GM23338 (cell line): ENCODE results near the gene ZNF469. TPM values are rescaled to one million over a fixed set of nuclear protein-coding genes. Genes with fewer than 3 reads are reported as not detected.

ENCODE experiments used
- ATAC-seq: fragments of 200-7000 bp; cut with Tn5 transposase; 3 replicates; pipeline ENCODE4 v1.9.1; 2020
- DNase-seq: peaks from one replicate; pipeline ENCODE4 v3.0.0-alpha.2; 2015; ENCODE audit warnings: low spot score
- H2AFZ ChIP-seq: fragments of 200-600 bp; sonication (generic); 2 replicates; pipeline ENCODE4 v1.8.0; 2016; ENCODE audit warnings: antibody characterized with exemption, mild to moderate bottlenecking, moderate library complexity
- H3F3A ChIP-seq: fragments of 200-600 bp; sonication (generic); replicated peaks from 2 replicates; pipeline ENCODE4 v1.8.0; 2017; ENCODE audit warnings: antibody characterized with exemption, mixed run types, low read depth
- H3K27ac ChIP-seq: fragments of 200-600 bp; sonication (generic); 2 replicates; pipeline ENCODE4 v1.6.1; 2016; ENCODE audit warnings: low read depth
- H3K27me3 ChIP-seq: fragments of 200-600 bp; sonication (generic); 2 replicates; pipeline ENCODE4 v1.8.0; 2016; ENCODE audit warnings: mild to moderate bottlenecking, mixed run types, moderate library complexity; ENCODE audit not compliant: insufficient read depth
- H3K36me3 ChIP-seq: fragments of 200-600 bp; sonication (generic); 2 replicates; pipeline ENCODE4 v1.8.0; 2016; ENCODE audit warnings: mild to moderate bottlenecking; ENCODE audit not compliant: insufficient read depth
- H3K4me1 ChIP-seq: fragments of 200-600 bp; sonication (generic); 2 replicates; pipeline ENCODE4 v1.8.0; 2016; ENCODE audit warnings: mild to moderate bottlenecking, moderate library complexity; ENCODE audit not compliant: insufficient read depth
- H3K4me2 ChIP-seq: fragments of 200-600 bp; sonication (generic); 2 replicates; pipeline ENCODE4 v1.7.1; 2017; ENCODE audit warnings: mixed run types
- H3K4me3 ChIP-seq: fragments of 200-600 bp; sonication (generic); 2 replicates; pipeline ENCODE4 v1.6.1; 2016; ENCODE audit warnings: mixed run types
- H3K79me2 ChIP-seq: fragments of 200-600 bp; sonication (generic); replicated peaks from 2 replicates; pipeline ENCODE4 v1.8.0; 2017; ENCODE audit warnings: mild to moderate bottlenecking; ENCODE audit not compliant: insufficient read depth
- H3K9me2 ChIP-seq: fragments of 200-600 bp; sonication (generic); 2 replicates; pipeline ENCODE4 v1.8.0; 2017; ENCODE audit not compliant: insufficient read depth
- H4K20me1 ChIP-seq: fragments of 200-600 bp; sonication (generic); replicated peaks from 2 replicates; pipeline ENCODE4 v1.8.0; 2017; ENCODE audit warnings: mild to moderate bottlenecking; ENCODE audit not compliant: insufficient read depth
- H3K27ac Mint-ChIP-seq: 2 replicates; pipeline ENCODE4 v1.8.0; 2020; ENCODE audit warnings: inconsistent platforms, mild to moderate bottlenecking, moderate library complexity, mixed read lengths
- H3K27me3 Mint-ChIP-seq: 3 replicates; pipeline ENCODE4 v1.8.0; 2022; ENCODE audit warnings: low read depth, mild to moderate bottlenecking, moderate library complexity, mixed read lengths, inconsistent platforms; ENCODE audit not compliant: insufficient read depth, poor library complexity
- H3K36me3 Mint-ChIP-seq: 3 replicates; pipeline ENCODE4 v1.8.0; 2021; ENCODE audit warnings: low read depth, mild to moderate bottlenecking, inconsistent platforms, moderate library complexity, mixed read lengths
- H3K4me1 Mint-ChIP-seq: 3 replicates; pipeline ENCODE4 v1.8.0; 2020; ENCODE audit warnings: mild to moderate bottlenecking, inconsistent platforms, mixed read lengths
- H3K4me3 Mint-ChIP-seq: 3 replicates; pipeline ENCODE4 v1.8.0; 2021; ENCODE audit warnings: moderate library complexity, mild to moderate bottlenecking, inconsistent platforms, mixed read lengths
- H3K9me3 Mint-ChIP-seq: 3 replicates; pipeline ENCODE4 v1.8.0; 2020; ENCODE audit warnings: moderate library complexity, mild to moderate bottlenecking, inconsistent platforms, mixed read lengths
- CTCF ChIP-seq, 2 experiments: fragments of 200-600 bp in 1 of 2; sonication (generic) in 1 of 2; conservative IDR thresholded peaks; 2 replicates each; pipeline versions ENCODE4 v1.5.1 to v1.6.1; 2016 to 2017; ENCODE audit warnings: antibody characterized with exemption in 2 of 2, low read depth in 2 of 2, mild to moderate bottlenecking in 2 of 2, moderate library complexity in 1 of 2
- JUNB ChIP-seq: IDR thresholded peaks from one replicate; pipeline ENCODE4 v1.6.1; 2016; ENCODE audit warnings: antibody characterized with exemption; ENCODE audit not compliant: unreplicated experiment
- POLR2AphosphoS5 ChIP-seq: IDR thresholded peaks from 2 replicates; pipeline ENCODE4 v1.6.1; 2016; ENCODE audit warnings: antibody characterized with exemption, low read depth
- ZNF114 ChIP-seq: fragments of 250-450 bp; sonication (Bioruptor Pico); IDR thresholded peaks from 2 replicates; pipeline ENCODE4 v1.5.0; 2020; ENCODE audit warnings: mild to moderate bottlenecking, moderate library complexity
- ZNF331 ChIP-seq: fragments of 250-450 bp; sonication (Bioruptor Pico); IDR thresholded peaks from 2 replicates; pipeline ENCODE4 v1.5.0; 2020; ENCODE audit warnings: low read depth, mild to moderate bottlenecking, moderate library complexity
- polyA plus RNA-seq: library from polyadenylated mRNA; unstranded; fragments of >200 nt; fragmentation: Nextera tagmentation; extraction: Ambion mirVana; gene quantifications from 2 replicates; pipeline ENCODE4 v1.2.1, GENCODE V29; 2016
- total RNA-seq: library from RNA; depleted of rRNA; stranded (reverse); fragments of >200 nt; shearing (Covaris generic); gene quantifications from 2 replicates; pipeline ENCODE4 v1.2.3, GENCODE V29; 2014
- TF ChIP-seq, protein P1 (sequence below): fragments of 250-450 bp; sonication (Bioruptor Pico); IDR thresholded peaks from 2 replicates; pipeline ENCODE4 v1.5.0; 2020; ENCODE audit warnings: mild to moderate bottlenecking, moderate library complexity

The ZNF469 gene
- total and polyA plus RNA-seq, 2 experiments from 2014 or later: 0.23 to 1.9 TPM

DNA sequence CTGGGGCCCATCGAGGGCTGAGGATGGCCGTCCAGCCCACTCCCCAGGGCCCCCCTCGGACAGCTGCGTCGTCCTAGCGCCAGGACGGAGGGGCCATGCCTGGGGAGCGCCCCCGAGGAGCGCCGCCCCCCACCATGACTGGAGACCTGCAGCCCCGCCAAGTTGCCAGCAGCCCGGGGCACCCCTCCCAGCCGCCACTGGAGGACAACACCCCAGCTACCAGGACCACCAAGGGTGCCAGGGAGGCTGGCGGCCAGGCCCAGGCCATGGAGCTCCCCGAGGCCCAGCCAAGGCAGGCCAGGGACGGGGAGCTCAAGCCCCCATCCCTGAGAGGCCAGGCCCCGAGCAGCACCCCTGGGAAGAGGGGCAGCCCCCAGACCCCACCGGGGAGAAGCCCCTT is 44.6 kb downstream of the ZNF469 start (continued):
- TF ChIP-seq, protein P1, sequence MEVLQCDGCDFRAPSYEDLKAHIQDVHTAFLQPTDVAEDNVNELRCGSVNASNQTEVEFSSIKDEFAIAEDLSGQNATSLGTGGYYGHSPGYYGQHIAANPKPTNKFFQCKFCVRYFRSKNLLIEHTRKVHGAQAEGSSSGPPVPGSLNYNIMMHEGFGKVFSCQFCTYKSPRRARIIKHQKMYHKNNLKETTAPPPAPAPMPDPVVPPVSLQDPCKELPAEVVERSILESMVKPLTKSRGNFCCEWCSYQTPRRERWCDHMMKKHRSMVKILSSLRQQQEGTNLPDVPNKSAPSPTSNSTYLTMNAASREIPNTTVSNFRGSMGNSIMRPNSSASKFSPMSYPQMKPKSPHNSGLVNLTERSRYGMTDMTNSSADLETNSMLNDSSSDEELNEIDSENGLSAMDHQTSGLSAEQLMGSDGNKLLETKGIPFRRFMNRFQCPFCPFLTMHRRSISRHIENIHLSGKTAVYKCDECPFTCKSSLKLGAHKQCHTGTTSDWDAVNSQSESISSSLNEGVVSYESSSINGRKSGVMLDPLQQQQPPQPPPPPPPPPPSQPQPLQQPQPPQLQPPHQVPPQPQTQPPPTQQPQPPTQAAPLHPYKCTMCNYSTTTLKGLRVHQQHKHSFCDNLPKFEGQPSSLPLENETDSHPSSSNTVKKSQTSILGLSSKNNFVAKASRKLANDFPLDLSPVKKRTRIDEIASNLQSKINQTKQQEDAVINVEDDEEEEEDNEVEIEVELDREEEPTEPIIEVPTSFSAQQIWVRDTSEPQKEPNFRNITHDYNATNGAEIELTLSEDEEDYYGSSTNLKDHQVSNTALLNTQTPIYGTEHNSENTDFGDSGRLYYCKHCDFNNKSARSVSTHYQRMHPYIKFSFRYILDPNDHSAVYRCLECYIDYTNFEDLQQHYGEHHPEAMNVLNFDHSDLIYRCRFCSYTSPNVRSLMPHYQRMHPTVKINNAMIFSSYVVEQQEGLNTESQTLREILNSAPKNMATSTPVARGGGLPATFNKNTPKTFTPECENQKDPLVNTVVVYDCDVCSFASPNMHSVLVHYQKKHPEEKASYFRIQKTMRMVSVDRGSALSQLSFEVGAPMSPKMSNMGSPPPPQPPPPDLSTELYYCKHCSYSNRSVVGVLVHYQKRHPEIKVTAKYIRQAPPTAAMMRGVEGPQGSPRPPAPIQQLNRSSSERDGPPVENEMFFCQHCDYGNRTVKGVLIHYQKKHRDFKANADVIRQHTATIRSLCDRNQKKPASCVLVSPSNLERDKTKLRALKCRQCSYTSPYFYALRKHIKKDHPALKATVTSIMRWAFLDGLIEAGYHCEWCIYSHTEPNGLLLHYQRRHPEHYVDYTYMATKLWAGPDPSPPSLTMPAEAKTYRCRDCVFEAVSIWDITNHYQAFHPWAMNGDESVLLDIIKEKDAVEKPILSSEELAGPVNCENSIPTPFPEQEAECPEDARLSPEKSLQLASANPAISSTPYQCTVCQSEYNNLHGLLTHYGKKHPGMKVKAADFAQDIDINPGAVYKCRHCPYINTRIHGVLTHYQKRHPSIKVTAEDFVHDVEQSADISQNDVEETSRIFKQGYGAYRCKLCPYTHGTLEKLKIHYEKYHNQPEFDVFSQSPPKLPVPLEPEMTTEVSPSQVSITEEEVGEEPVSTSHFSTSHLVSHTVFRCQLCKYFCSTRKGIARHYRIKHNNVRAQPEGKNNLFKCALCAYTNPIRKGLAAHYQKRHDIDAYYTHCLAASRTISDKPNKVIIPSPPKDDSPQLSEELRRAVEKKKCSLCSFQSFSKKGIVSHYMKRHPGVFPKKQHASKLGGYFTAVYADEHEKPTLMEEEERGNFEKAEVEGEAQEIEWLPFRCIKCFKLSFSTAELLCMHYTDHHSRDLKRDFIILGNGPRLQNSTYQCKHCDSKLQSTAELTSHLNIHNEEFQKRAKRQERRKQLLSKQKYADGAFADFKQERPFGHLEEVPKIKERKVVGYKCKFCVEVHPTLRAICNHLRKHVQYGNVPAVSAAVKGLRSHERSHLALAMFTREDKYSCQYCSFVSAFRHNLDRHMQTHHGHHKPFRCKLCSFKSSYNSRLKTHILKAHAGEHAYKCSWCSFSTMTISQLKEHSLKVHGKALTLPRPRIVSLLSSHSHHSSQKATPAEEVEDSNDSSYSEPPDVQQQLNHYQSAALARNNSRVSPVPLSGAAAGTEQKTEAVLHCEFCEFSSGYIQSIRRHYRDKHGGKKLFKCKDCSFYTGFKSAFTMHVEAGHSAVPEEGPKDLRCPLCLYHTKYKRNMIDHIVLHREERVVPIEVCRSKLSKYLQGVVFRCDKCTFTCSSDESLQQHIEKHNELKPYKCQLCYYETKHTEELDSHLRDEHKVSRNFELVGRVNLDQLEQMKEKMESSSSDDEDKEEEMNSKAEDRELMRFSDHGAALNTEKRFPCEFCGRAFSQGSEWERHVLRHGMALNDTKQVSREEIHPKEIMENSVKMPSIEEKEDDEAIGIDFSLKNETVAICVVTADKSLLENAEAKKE (CRISPR knock-in tag): no peak
- no peak for TF ChIP-seq ZNF114 (CRISPR knock-in tag)
- TF ChIP-seq CTCF (conservative IDR thresholded peaks at IDR 0.05; ENCODE audit: low read depth in 2 of 2): no peak
- no peak for TF ChIP-seq POLR2AphosphoS5

GRCh38 chr16:88428156-88428555 is 45.4 kb downstream of the ZNF469 start:
- H3K36me3 ChIP-seq: no peaks in the 10 kb centered on the region
- H3K4me1 Mint-ChIP-seq: peaks cover 2% of the 10 kb centered on the region; the same call in 2 of the 3 replicates
- no peak overlapping the region for H3K27ac ChIP-seq
- H3K4me2 ChIP-seq: no peak overlapping the region
- H3K36me3 Mint-ChIP-seq: no peaks in the 10 kb centered on the region
- H3K4me3 Mint-ChIP-seq: no peak overlapping the region
- no peak for DNase-seq
- H3F3A ChIP-seq: no peaks in the 10 kb centered on the region
- no peaks in the 10 kb centered on the region for H3K9me2 ChIP-seq
- no peaks in the 10 kb centered on the region for H3K4me1 ChIP-seq
- H3K27me3 ChIP-seq: no peaks in the 10 kb centered on the region
- H3K27ac Mint-ChIP-seq: no peak overlapping the region
- no peak for ATAC-seq
- H2AFZ ChIP-seq: no peak overlapping the region
- H3K79me2 ChIP-seq: no peaks in the 10 kb centered on the region
- no peak for TF ChIP-seq CTCF (conservative IDR thresholded peaks at IDR 0.05; ENCODE audit: low read depth in 2 of 2)
- TF ChIP-seq ZNF331 (CRISPR knock-in tag): no peak
- TF ChIP-seq POLR2AphosphoS5: no peak
- no peak for TF ChIP-seq JUNB
- peaks cover 15% of the 10 kb centered on the region for H3K27me3 Mint-ChIP-seq
- H3K4me3 ChIP-seq: no peak overlapping the region
- H4K20me1 ChIP-seq: no peaks in the 10 kb centered on the region
- no peaks in the 10 kb centered on the region for H3K9me3 Mint-ChIP-seq
